KMS-11 (cell line): ENCODE results near the gene IFI27L1.

Experiments
- H2AFZ ChIP-seq: fragments of 200-600 bp; sonication (generic); 2 replicates; pipeline ENCODE4 v1.6.1; 2016; ENCODE audit warnings: antibody characterized with exemption, mixed run types, low read depth
- H3K27ac ChIP-seq: fragments of 200-600 bp; sonication (generic); 2 replicates; pipeline ENCODE4 v1.6.1; 2016; ENCODE audit warnings: mild to moderate bottlenecking, mixed run types
- H3K27me3 ChIP-seq: fragments of 200-600 bp; sonication (generic); 2 replicates; pipeline ENCODE4 v1.6.1; 2017; ENCODE audit warnings: mild to moderate bottlenecking, low read depth, mixed run types, moderate library complexity; ENCODE audit not compliant: insufficient read depth
- H3K36me3 ChIP-seq: fragments of 200-600 bp; sonication (generic); 2 replicates; pipeline ENCODE4 v1.6.1; 2017; ENCODE audit warnings: mild to moderate bottlenecking, mixed run types; ENCODE audit not compliant: insufficient read depth
- H3K4me1 ChIP-seq: fragments of 200-600 bp; sonication (generic); 2 replicates; pipeline ENCODE4 v1.6.1; 2016; ENCODE audit warnings: mild to moderate bottlenecking, low read depth, mixed run types; ENCODE audit not compliant: poor library complexity, severe bottlenecking
- H3K4me2 ChIP-seq: fragments of 200-600 bp; sonication (generic); 2 replicates; pipeline ENCODE4 v1.7.0; 2016; ENCODE audit warnings: mild to moderate bottlenecking, mixed run types
- H3K4me3 ChIP-seq: fragments of 200-600 bp; sonication (generic); IDR thresholded peaks from 2 replicates; pipeline ENCODE4 v1.6.1; 2017; ENCODE audit warnings: low read depth, low read length, mixed read lengths; ENCODE audit not compliant: insufficient read depth
- H3K79me2 ChIP-seq: fragments of 200-600 bp; sonication (generic); 2 replicates; pipeline ENCODE4 v1.6.1; 2016; ENCODE audit warnings: low read depth, mixed run types; ENCODE audit not compliant: insufficient read depth
- H3K9ac ChIP-seq: fragments of 200-600 bp; sonication (generic); 2 replicates; pipeline ENCODE4 v1.6.1; 2016; ENCODE audit warnings: mild to moderate bottlenecking, mixed run types
- H4K20me1 ChIP-seq: fragments of 200-600 bp; sonication (generic); 2 replicates; pipeline ENCODE4 v1.6.1; 2016; ENCODE audit warnings: mild to moderate bottlenecking, mixed run types; ENCODE audit not compliant: insufficient read depth
- CTCF ChIP-seq: fragments of 200-600 bp; sonication (generic); conservative IDR thresholded peaks from 2 replicates; pipeline ENCODE4 v1.6.1; 2017; ENCODE audit warnings: low read depth, mild to moderate bottlenecking, antibody characterized with exemption, low read length, moderate library complexity, mixed read lengths

IFI27L1 gene

DNA sequence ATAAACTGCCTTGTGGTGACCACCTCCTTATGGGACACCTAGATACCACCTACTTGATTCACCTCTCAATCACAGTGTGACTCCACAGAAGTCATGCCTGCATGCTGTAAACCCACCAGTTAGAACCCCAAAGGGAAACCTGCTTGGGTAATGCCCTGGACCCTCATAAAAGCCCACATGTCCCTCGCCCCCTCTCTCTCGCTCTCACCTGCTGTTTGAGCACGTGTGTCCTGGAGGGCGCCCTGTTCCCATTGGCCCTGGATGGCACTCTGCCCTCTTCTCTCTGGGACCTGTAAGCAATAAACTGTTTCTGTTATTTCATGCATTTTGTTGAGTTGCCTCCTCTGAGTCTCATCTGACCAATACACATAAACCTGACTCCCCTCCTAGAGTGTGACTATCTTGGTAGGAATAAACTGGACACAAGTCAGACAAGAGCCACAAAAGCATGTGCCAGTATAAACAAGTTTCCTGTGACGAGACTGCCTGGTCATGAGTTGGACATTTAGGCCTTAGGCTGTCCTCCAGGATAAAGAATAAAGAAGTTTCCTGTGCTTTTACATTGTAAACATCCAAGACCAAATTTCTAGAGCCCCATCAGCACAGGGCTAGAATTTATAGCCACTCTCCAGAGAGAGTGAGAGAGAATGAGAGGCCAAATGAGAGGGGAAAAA is 39.7 kb downstream of the IFI27L1 start:
- Histone ChIP-seq H3K9ac (no peak overlapping the region), H2AFZ (no peak overlapping the region), H3K79me2 (no peaks in the 10 kb centered on the region), H3K27ac (no peak overlapping the region), H3K4me2 (no peak overlapping the region), H3K4me1 (no peaks in the 10 kb centered on the region), H4K20me1 (no peaks in the 10 kb centered on the region), H3K4me3 (no peak overlapping the region), H3K27me3 (no peaks in the 10 kb centered on the region), H3K36me3 (no peaks in the 10 kb centered on the region)
- TF ChIP-seq CTCF: no peak

GRCh38 chr14:94121485-94121884 is 40.4 kb downstream of the IFI27L1 start:
- Histone ChIP-seq H4K20me1 (no peaks in the 10 kb centered on the region), H3K27ac (no peak overlapping the region), H3K9ac (no peak overlapping the region), H2AFZ (no peak overlapping the region), H3K79me2 (no peaks in the 10 kb centered on the region), H3K36me3 (no peaks in the 10 kb centered on the region), H3K4me3 (no peak overlapping the region), H3K27me3 (no peaks in the 10 kb centered on the region), H3K4me1 (no peaks in the 10 kb centered on the region), H3K4me2 (no peak overlapping the region)
- TF ChIP-seq CTCF: no peak

DNA sequence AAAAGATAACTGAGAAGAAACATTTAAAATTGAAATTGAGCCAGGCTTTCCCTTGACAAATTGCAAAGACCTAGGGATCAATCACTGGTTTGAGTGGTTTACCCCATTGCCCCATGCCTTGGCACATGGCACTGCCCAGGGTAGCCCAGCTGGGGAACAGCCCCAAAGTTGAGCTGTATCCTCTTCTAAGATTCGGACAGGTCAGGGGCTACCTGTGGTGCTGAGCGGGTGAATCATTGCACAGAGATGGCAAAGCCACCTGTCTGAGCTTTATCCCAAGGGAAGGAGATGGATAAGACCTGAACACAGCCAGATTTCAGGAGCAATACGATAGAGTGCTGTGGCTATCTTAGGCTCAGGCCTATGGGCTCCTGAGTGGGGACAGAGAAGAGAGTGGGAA is 41.3 kb downstream of the IFI27L1 start:
- H2AFZ ChIP-seq: no peak overlapping the region
- TF ChIP-seq CTCF: no peak
- no peak overlapping the region for H3K4me3 ChIP-seq
- no peaks in the 10 kb centered on the region for H3K27me3 ChIP-seq
- H3K4me1 ChIP-seq: no peaks in the 10 kb centered on the region
- no peak overlapping the region for H3K27ac ChIP-seq
- no peak overlapping the region for H3K4me2 ChIP-seq
- H3K79me2 ChIP-seq: no peaks in the 10 kb centered on the region
- H4K20me1 ChIP-seq: no peaks in the 10 kb centered on the region
- H3K36me3 ChIP-seq: no peaks in the 10 kb centered on the region
- H3K9ac ChIP-seq: no peak overlapping the region

- Histone ChIP-seq H4K20me1 (no peaks in the 10 kb centered on the region), H3K9ac (no peak overlapping the region), H3K27me3 (no peaks in the 10 kb centered on the region), H3K4me1 (no peaks in the 10 kb centered on the region), H3K36me3 (no peaks in the 10 kb centered on the region), H3K4me3 (no peak overlapping the region), H2AFZ (no peak overlapping the region), H3K27ac (no peak overlapping the region), H3K4me2 (no peak overlapping the region), H3K79me2 (no peaks in the 10 kb centered on the region)
- no peak for TF ChIP-seq CTCF
Measured at GRCh38 chr14:94123296-94123695, 42.2 kb downstream of the IFI27L1 start.
